Stimulated activated CD8-positive, alpha-beta memory T cell treated with anti-CD3 and anti-CD28 coated beads, Interleukin-4, amount 100 ng/mL, for 1 hour (primary cell): ENCODE results near the gene ADAMTS10.
"Not testable (repeated sequence)": the region's sequence is repeated elsewhere in the genome, so short reads cannot be mapped to it uniquely, and the experiment has no call there.

Source experiments
- DNase-seq, 2 donors: peaks; one replicate each; pipeline ENCODE4 v3.0.0-alpha.2; 2020; ENCODE audit warnings: low read depth in 2 of 2, low spot score in 1 of 2

ADAMTS10 gene

GRCh38 chr19:8595651-8596050 is 14.9 kb downstream of the ADAMTS10 start:
- no peak for DNase-seq

GRCh38 chr19:8593931-8594330 is 16.6 kb downstream of the ADAMTS10 start:
- DNase-seq: no peak

GRCh38 chr19:8592231-8593009 is 18.1 kb downstream of the ADAMTS10 start:
- peak; percentile 86 to 88 for DNase-seq

GRCh38 chr19:8589177-8589714 is 21.3 kb downstream of the ADAMTS10 start:
- no peak for DNase-seq

- peak in 1 of 2 donors; percentile 40 for DNase-seq
These were observed 24.4 kb downstream of the ADAMTS10 start for GRCh38 chr19:8585894-8586750.

- no peak for DNase-seq
These were observed 25.3 kb downstream of the ADAMTS10 start for GRCh38 chr19:8584965-8585893.

- peak; percentile 74 to 76 for DNase-seq
These were observed 29.7 kb downstream of the ADAMTS10 start for GRCh38 chr19:8580710-8581281.

- DNase-seq: peak; percentile 67 to 82
These were observed 31.8 kb downstream of the ADAMTS10 start for GRCh38 chr19:8578642-8579265.

GRCh38 chr19:8577741-8578140 is 32.8 kb downstream of the ADAMTS10 start:
- no peak for DNase-seq

- DNase-seq: no peak
These were observed 33.3 kb downstream of the ADAMTS10 start, which contains the start of gene MYO1F for GRCh38 chr19:8577247-8577646. TSS of gene MYO1F (minus strand) at chr19:8577442. CDS start at chr19:8577309, 133 bp downstream.

- DNase-seq: no peak
These were observed 34.1 kb downstream of the ADAMTS10 start for GRCh38 chr19:8576273-8576993.

GRCh38 chr19:8575467-8575997 is 35.0 kb downstream of the ADAMTS10 start:
- DNase-seq: no peak

GRCh38 chr19:8574619-8574922 is 35.9 kb downstream of the ADAMTS10 start:
- not testable (repeated sequence) for DNase-seq

GRCh38 chr19:8573316-8573715 is 37.2 kb downstream of the ADAMTS10 start:
- DNase-seq: no peak

GRCh38 chr19:8571006-8571411 is 39.5 kb downstream of the ADAMTS10 start:
- peak in 1 of 2 donors; percentile 38 for DNase-seq

GRCh38 chr19:8569066-8569771 is 41.3 kb downstream of the ADAMTS10 start:
- peak; percentile 36 to 49 for DNase-seq

- no peak for DNase-seq
These were observed 42.9 kb downstream of the ADAMTS10 start for GRCh38 chr19:8567522-8568172.

- DNase-seq: no peak
These were observed 43.7 kb downstream of the ADAMTS10 start for GRCh38 chr19:8566855-8567254.
